Chondrocyte (in vitro differentiated cells): ENCODE measurements around the gene NOX5. TPM values are rescaled to one million over a fixed set of nuclear protein-coding genes. Genes with fewer than 3 reads are reported as not detected.

Experiments used
- DNase-seq: peaks from one replicate; pipeline ENCODE4 v3.0.0; 2021; ENCODE audit warnings: mixed read lengths, low spot score
- H3K27ac Mint-ChIP-seq: one replicate; pipeline ENCODE4 v1.8.0; 2021; ENCODE audit warnings: mild to moderate bottlenecking, moderate library complexity, mixed read lengths; ENCODE audit not compliant: unreplicated experiment
- H3K27me3 Mint-ChIP-seq: 2 replicates; pipeline ENCODE4 v1.8.0; 2021; ENCODE audit warnings: low read depth, mixed read lengths
- H3K36me3 Mint-ChIP-seq: 2 replicates; pipeline ENCODE4 v1.8.0; 2021; ENCODE audit warnings: low read depth, mixed read lengths
- H3K4me1 Mint-ChIP-seq: 2 replicates; pipeline ENCODE4 v1.8.0; 2021; ENCODE audit warnings: low read depth, mild to moderate bottlenecking, mixed read lengths
- H3K4me3 Mint-ChIP-seq: one replicate; pipeline ENCODE4 v1.8.0; 2021; ENCODE audit warnings: mild to moderate bottlenecking, moderate library complexity, mixed read lengths; ENCODE audit not compliant: unreplicated experiment
- H3K9me3 Mint-ChIP-seq: 2 replicates; pipeline ENCODE4 v1.8.0; 2021; ENCODE audit warnings: low read depth, mixed read lengths
- total RNA-seq: library from RNA; stranded (reverse); gene quantifications from 3 replicates; pipeline ENCODE4 v1.2.1, GENCODE V29; 2021
- TF ChIP-seq, protein P1 (sequence below): fragments of 200-600 bp; sonication (generic); IDR thresholded peaks from 2 replicates; pipeline ENCODE4 v1.5.0; 2021; ENCODE audit warnings: antibody characterized with exemption, mild to moderate bottlenecking, moderate library complexity

Gene NOX5
- total RNA-seq, 1 donor from 2014 or later: not detected

DNA sequence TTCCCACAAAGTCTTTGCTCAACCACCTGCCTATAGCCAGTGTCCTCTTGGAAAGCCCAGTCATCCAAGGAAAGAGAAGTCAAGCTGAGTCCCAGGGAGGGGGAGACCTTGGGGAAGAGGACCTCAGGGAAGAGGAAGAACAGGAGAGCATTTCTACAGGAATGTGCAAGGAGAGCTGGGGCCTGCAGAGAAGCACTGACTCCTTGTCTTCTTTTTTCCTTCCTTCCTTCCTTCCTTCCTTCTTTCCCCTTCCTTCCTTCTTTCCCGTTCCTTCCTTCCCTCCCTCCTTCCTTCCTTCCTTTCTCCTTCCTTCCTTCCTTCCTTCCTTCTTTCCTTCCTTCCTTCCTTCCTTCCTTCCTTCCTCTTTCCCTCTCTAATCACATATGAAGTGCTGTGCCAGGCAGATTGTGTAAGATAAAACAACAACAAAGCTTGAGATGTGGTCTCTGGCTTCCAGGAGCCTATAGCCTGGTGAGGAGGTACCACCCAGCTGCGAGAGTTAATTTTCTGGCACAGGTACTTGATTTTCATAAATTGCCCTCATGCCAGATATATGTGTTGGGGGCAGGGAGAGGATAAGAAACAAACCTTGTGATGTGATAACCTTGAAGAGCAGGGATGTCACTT lies 70.0 kb downstream of the NOX5 start:
- Mint-ChIP-seq H3K27ac (no peak overlapping the region), H3K27me3 (peaks cover 2% of the 10 kb centered on the region), H3K9me3 (no peaks in the 10 kb centered on the region), H3K4me1 (peaks cover 33% of the 10 kb centered on the region), H3K4me3 (no peak overlapping the region), H3K36me3 (no peaks in the 10 kb centered on the region)
- DNase-seq: no peak
- TF ChIP-seq, protein P1, sequence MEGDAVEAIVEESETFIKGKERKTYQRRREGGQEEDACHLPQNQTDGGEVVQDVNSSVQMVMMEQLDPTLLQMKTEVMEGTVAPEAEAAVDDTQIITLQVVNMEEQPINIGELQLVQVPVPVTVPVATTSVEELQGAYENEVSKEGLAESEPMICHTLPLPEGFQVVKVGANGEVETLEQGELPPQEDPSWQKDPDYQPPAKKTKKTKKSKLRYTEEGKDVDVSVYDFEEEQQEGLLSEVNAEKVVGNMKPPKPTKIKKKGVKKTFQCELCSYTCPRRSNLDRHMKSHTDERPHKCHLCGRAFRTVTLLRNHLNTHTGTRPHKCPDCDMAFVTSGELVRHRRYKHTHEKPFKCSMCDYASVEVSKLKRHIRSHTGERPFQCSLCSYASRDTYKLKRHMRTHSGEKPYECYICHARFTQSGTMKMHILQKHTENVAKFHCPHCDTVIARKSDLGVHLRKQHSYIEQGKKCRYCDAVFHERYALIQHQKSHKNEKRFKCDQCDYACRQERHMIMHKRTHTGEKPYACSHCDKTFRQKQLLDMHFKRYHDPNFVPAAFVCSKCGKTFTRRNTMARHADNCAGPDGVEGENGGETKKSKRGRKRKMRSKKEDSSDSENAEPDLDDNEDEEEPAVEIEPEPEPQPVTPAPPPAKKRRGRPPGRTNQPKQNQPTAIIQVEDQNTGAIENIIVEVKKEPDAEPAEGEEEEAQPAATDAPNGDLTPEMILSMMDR: no peak

DNA sequence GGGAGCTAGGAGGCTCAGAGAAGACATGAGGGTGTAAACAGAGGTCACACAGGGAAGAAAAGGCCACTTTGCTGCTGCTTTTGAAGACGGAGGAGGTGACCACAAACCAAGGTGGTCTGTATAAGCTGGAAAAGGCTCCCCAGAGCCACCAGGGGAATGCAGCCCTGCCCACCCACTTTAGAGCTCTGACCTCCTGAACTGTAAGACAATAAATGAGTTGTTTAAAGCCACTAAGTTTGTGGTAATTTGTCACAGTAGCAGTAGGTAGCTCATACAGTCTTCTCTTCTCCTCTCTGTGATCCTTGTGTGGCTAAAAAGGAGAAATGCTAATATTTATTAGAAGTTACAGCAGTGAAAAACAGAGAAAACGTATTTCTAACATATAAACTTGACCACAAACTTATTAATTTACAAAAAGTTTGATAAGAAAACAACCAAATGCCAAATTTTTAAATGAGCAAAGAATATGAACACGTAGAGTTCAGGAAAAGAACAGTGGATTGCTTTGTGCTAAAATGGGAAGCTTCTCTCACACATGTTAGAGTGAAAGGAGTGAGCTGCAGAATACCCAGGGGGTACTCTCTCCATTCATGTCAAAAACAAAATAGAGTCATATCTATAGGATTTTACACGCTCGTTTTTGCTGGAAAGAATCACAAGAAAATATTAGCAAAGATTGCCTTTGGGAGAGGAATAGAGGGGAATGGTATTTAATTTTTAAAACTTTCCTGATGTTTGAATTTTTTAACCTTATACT lies 71.0 kb downstream of the NOX5 start:
- Mint-ChIP-seq H3K4me1 (peaks cover 29% of the 10 kb centered on the region), H3K27ac (no peak overlapping the region), H3K9me3 (no peaks in the 10 kb centered on the region), H3K4me3 (no peak overlapping the region), H3K27me3 (peaks cover 4% of the 10 kb centered on the region), H3K36me3 (no peaks in the 10 kb centered on the region)
- TF ChIP-seq, protein P1: no peak
- DNase-seq: no peak

DNA sequence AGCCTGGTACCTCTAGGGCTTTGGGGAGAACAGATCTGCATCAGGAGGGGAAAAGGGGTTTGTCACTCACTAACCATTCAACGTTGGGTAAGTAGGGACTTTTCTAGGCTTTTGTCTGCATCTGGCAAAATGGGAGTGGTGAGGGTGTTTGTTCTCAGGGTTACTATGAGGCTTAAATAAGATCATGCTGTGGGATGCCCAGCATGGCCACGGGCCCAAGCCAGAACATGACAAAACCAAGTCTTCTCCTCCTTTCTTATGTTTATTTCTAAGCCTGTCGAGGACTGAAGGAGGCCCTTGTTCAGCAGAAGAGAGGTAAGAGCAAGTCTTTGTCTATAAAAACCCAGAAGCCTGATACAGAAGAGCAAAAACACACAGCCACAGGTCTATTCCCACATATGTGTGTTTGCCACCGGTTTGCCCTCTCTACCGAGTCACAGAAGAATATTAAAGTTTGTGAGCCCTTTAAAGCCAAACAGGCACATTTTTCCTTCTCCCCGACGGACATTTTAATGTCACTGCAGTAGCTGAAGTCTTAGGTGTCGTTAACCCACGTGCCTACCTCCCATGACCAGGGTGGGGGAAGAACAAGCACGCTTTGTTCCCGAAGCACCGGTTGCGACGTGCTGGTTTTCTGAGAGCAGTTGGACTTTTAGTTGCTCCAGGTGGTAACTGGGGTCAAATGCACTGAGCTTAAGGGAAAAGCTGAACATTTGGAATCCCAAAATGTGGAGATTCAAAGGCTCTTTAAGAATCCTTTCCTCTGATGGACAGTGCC lies 72.1 kb downstream of the NOX5 start:
- H3K27ac Mint-ChIP-seq: no peak overlapping the region
- no peak for DNase-seq
- no peaks in the 10 kb centered on the region for H3K9me3 Mint-ChIP-seq
- peaks cover 18% of the 10 kb centered on the region for H3K4me1 Mint-ChIP-seq
- peaks cover 4% of the 10 kb centered on the region for H3K27me3 Mint-ChIP-seq
- TF ChIP-seq, protein P1: no peak
- no peaks in the 10 kb centered on the region for H3K36me3 Mint-ChIP-seq
- no peak overlapping the region for H3K4me3 Mint-ChIP-seq

DNA sequence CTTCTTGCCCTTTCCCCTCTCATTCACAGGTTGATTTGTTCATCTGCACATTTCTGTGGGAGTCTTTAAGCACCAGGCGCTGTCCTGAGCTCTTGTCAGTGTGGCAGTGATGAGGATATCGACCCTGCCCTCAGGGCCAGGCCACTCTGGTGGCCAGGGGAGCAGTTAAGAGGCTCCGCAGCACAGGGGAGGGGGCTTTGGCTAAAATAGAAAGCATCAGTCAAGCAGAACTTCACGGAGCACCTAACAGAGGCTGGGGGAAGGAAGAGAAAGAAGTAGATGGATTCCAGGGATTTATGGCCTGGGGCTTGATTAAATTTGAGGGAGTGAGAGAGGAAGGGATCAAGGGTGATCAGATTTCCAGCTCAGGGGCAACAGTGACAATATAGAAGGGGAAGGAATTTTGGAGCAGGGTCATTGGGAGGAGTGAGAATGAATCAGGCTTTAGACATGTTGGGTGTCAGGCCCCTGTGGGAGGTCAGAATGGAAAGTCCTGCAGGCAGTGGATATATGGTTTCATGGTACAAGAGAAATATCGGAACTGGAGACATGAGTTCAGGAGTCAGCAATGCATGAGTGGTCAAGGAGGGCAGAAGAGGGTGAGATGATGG lies 73.0 kb downstream of the NOX5 start:
- H3K27me3 Mint-ChIP-seq: peaks cover 4% of the 10 kb centered on the region
- no peak overlapping the region for H3K4me3 Mint-ChIP-seq
- TF ChIP-seq, protein P1: no peak
- peaks cover 18% of the 10 kb centered on the region for H3K4me1 Mint-ChIP-seq
- H3K9me3 Mint-ChIP-seq: no peaks in the 10 kb centered on the region
- no peak for DNase-seq
- no peaks in the 10 kb centered on the region for H3K36me3 Mint-ChIP-seq
- no peak overlapping the region for H3K27ac Mint-ChIP-seq
